HG03108 (cell line): ENCODE measurements around the gene TSFM.
A peak's percentile ranks its signal among the peaks of the same experiment; 100 is the strongest.
"Not testable (repeated sequence)": the region's sequence is repeated elsewhere in the genome, so short reads cannot be mapped to it uniquely, and the experiment has no call there.

Experiments used
- ATAC-seq: cut with Tn5 transposase; IDR thresholded peaks from one replicate; pipeline ENCODE4 v1.9.1; 2021; ENCODE audit warnings: moderate library complexity; ENCODE audit not compliant: unreplicated experiment

Gene TSFM

GRCh38 chr12:57762463-57762862 lies 20.1 kb upstream of the TSFM start:
- no peak for ATAC-seq

DNA sequence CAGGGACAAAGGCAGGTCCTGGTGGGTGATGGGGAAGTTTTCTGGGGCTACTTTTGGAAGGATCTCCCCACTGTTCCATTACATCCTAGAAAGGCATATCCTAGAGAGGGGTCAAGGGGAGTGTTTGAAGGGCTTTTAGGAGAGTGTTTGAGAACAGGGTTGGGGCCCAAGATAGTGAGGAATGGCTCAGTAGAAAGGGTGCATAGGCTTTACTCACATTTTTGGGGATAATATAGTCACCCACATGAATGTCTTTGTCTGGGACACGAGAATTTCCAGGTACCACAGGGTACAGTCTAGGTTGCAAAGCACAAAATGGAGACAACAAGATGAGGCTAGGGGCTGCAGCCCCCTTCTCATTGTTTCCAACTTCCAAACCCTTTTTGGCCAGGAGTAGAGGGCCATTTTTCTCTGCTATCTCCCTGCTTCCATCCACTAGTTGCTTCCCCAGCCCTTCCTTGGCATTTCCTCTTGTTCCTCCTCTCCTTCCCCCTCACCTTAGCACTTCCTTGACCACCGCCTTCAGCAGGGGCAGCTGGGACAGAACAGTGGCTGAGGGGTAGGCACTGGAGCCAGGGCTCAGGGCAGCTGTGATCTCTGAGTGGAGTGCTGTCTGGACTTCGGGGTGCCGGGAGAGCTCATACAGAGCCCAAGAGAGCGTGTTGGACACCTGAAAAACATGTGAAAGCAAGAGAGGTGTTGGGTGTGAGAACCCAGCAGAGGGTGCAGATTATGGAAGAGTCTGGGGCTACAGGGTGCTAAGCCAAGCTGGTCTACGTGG lies 18.5 kb upstream of the TSFM start:
- no peak for ATAC-seq

- ATAC-seq: no peak
Measured at GRCh38 chr12:57764662-57765002, 18.0 kb upstream of the TSFM start.

- ATAC-seq: no peak
Measured at GRCh38 chr12:57765003-57765697, 17.4 kb upstream of the TSFM start.

GRCh38 chr12:57765698-57766463 lies 16.7 kb upstream of the TSFM start:
- ATAC-seq: no peak

DNA sequence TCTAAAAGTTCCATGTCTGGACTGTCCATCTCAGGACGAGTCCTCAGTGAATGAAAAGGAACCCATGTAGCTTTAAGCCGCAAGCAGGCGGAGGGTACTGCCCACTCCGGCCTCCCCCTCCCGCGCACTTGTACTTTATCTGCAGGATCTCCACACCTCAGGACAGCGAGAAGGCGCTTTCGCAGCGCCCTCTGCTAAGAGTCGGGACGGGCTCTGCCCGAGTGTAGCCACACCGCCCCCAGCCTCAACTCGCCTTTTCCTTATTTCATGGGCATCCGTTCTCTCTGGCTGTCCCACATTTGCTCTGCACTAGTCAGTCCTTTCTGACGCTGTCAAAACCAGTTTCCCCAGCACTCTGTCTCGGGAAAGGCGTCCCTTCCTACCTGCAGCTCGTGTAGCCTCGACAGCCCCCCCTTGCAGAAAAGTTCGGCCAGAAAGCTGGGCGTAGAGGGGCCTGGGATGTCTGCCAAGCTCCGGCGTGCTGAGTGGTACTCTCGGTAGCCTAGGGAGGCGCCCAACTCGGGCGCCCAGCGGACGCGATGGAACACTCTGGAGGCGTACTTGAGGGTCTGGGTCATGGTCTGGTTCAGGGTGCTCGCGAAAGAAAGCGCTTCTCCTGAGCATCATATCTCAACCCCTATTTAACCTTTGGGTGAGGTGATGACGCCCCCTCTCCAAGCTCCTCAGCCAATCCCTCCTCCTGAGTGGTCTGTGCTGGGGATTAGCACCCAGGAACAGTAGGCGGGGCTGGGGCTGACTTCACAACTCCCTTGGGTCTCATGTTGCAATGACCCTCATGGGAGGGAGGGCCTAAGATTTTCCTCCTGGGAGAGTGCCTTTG lies 15.9 kb upstream of the TSFM start, which contains the start of gene CYP27B1:
Gene CYP27B1, minus strand, starts transcription at position 615 of the 841 bp plus-strand sequence. Its CDS starts 37 bp downstream, at position 578.
- ATAC-seq: no peak

- ATAC-seq: no peak
Measured at GRCh38 chr12:57767305-57767698, 15.3 kb upstream of the TSFM start.

- ATAC-seq: no peak
Measured at GRCh38 chr12:57767876-57768275, 14.7 kb upstream of the TSFM start.

GRCh38 chr12:57769594-57769993 lies 13.0 kb upstream of the TSFM start:
- no peak for ATAC-seq

GRCh38 chr12:57770734-57771133 lies 11.9 kb upstream of the TSFM start:
- ATAC-seq: no peak

- peak; percentile 61 for ATAC-seq
Measured at GRCh38 chr12:57771236-57771872, 11.2 kb upstream of the TSFM start.

- peak; percentile 72 for ATAC-seq
Measured at GRCh38 chr12:57771873-57772428, 10.6 kb upstream of the TSFM start, which contains the start of gene METTL1. METTL1 (minus strand) TSS chr12:57772105; CDS start chr12:57772083, 22 bp downstream.

DNA sequence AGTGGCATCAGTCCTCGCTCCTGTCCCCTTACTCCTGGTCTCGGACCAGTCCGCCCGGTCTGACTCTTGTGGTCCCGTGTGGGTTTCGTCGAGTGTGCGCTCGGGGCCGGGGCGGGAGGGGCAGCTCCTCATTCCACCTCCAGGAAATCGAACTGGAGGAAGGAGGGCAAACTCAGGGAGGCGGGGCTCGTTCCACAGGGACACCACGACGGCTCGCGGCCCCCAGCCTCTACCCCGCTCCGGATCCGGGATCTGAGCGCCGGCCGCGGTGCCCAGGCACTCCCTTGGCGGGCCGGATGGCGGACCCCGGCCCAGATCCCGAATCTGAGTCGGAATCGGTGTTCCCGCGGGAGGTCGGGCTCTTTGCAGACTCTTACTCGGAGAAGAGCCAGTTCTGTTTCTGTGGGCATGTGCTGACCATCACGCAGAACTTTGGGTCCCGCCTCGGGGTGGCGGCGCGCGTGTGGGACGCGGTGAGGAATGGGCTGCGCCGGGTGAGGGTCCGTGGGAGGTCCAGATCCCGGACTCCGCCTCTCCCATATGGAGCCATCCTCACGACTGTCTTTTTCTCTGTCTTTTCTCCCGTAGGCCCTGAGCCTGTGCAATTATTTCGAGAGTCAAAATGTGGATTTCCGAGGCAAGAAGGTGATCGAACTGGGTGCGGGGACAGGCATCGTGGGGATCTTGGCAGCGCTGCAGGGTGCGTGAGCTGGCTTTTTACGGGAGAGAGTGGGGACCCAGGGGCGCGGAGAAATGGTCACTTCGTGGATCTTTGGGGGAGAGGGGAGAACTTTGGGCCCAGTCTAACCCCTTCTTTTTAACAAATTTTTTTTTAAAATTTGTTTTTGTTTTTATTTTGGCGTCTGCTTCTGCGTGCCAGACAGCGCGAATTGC lies 9.9 kb upstream of the TSFM start, which contains the start of gene EEF1AKMT3:
Gene EEF1AKMT3, plus strand, starts transcription at position 186 of the 894 bp plus-strand sequence. Its CDS starts 111 bp downstream, at position 297.
- ATAC-seq: peak; percentile 19

DNA sequence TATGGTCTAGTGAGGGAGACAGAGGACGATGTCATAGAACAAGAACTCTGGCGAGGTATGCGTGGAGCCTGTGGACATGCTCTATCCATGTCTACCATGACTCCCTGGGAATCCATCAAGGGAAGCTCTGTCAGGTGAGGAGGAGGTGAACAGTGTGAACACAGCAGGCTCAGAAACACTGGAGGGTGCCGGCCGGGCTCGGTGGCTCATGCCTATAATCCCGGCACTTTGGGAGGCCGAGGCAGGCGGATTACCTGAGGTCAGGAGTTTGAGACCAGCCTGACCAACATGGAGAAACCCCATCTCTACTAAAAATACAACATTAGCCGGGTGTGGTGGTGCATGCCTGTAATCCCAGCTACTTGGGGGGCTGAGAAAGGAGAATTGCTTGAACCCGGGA lies 8.0 kb upstream of the TSFM start:
- not testable (repeated sequence) for ATAC-seq

GRCh38 chr12:57775044-57775443 lies 7.5 kb upstream of the TSFM start:
- no peak for ATAC-seq

GRCh38 chr12:57775563-57776246 lies 6.9 kb upstream of the TSFM start:
- no peak for ATAC-seq

GRCh38 chr12:57776247-57776587 lies 6.4 kb upstream of the TSFM start:
- ATAC-seq: no peak

DNA sequence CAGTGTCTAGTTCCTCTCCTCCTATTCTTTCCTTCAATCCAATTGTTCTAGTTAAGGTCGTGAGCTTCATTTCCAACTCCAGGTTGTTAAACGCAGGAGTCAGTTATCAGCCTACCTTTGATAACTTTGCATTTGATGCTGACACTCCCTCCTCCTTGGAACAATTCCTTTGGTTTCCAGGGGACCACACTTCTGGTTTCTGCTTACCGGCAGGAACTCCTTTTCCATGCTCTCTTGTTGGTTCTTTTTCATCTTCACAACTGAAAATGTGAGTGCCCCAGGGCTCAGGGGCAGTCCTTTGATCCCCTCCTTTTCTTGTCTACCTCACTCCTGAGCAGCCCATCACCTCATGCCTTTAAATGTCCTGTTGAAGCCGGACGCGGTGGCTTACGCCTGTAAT lies 5.2 kb upstream of the TSFM start:
- no peak for ATAC-seq
